GM23248 (cell line): Measurements from ENCODE around the gene ITPKB.

Experiments
- EZH2 ChIP-seq: fragments of 200-600 bp; sonication (generic); IDR thresholded peaks from 2 replicates; pipeline ENCODE4 v1.6.1; 2018; ENCODE audit warnings: antibody characterized with exemption, mild to moderate bottlenecking; ENCODE audit not compliant: insufficient read depth, poor library complexity, severe bottlenecking
- EZH2phosphoT487 ChIP-seq: fragments of 200-600 bp; sonication (generic); IDR thresholded peaks from 2 replicates; pipeline ENCODE4 v1.6.1; 2018; ENCODE audit warnings: antibody characterized with exemption, moderate library complexity, mild to moderate bottlenecking, low read depth; ENCODE audit not compliant: insufficient read depth

DNA sequence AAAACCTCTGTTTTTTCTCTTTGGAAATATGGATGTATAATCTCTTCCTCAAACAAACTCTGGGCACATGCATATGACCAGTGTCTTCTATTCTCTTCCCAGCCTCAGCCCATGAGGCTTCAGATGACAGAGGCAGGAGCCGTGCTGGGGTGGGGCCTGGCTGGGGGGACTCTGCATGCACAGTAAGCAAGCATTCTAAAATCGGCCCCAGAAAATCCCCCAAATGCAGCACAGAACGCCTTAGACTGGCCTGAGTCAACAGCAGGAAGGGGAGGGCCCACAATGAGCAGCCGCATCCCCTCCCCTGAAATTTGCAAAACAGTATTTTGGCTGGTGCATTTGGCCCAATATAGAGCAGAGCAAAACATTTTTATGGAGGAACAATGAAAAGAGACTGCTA is 47.8 kb downstream of the ITPKB start:
- TF ChIP-seq EZH2 (no peak), EZH2phosphoT487 (no peak)
